ENCODE measurements around the gene PIGR.

PIGR gene

GRCh38 chr1:206902702-206903101 lies 43.6 kb downstream of the PIGR start:
- no peak for TF ChIP-seq CTCF (conservative IDR thresholded peaks at IDR 0.05; ENCODE audit: low read length)
- DNase-seq (ENCODE audit: low read depth), result no peak
- H3K4me3 ChIP-seq (ENCODE audit: low read length), result no peak overlapping the region

GRCh38 chr1:206901944-206902343 lies 44.3 kb downstream of the PIGR start:
- DNase-seq (ENCODE audit: low read depth), result no peak
- H3K4me3 ChIP-seq (ENCODE audit: low read length), result no peak overlapping the region
- TF ChIP-seq CTCF (conservative IDR thresholded peaks at IDR 0.05; ENCODE audit: low read length), result no peak

- H3K4me3 ChIP-seq (ENCODE audit: low read length), result no peak overlapping the region
- DNase-seq (ENCODE audit: low read depth), result no peak
- TF ChIP-seq CTCF (conservative IDR thresholded peaks at IDR 0.05; ENCODE audit: low read length), result no peak
Observed at GRCh38 chr1:206900149-206900548, 46.1 kb downstream of the PIGR start.

GRCh38 chr1:206899717-206900116 lies 46.5 kb downstream of the PIGR start:
- DNase-seq (ENCODE audit: low read depth), result no peak
- no peak for TF ChIP-seq CTCF (conservative IDR thresholded peaks at IDR 0.05; ENCODE audit: low read length)
- no peak overlapping the region for H3K4me3 ChIP-seq (ENCODE audit: low read length)

GRCh38 chr1:206898915-206899431 lies 47.3 kb downstream of the PIGR start:
- DNase-seq (ENCODE audit: low read depth), result no peak
- TF ChIP-seq CTCF (conservative IDR thresholded peaks at IDR 0.05; ENCODE audit: low read length), result no peak
- no peak overlapping the region for H3K4me3 ChIP-seq (ENCODE audit: low read length)

- peak; percentile 69 for DNase-seq (ENCODE audit: low read depth)
- no peak for TF ChIP-seq CTCF (conservative IDR thresholded peaks at IDR 0.05; ENCODE audit: low read length)
Observed at GRCh38 chr1:206898089-206898914, 48.0 kb downstream of the PIGR start.

GRCh38 chr1:206897175-206897574 lies 49.1 kb downstream of the PIGR start, which contains the start of gene IL24:
Gene IL24, plus strand, starts transcription at chr1:206897443. Its CDS starts 390 bp downstream, at chr1:206897833.
- DNase-seq (ENCODE audit: low read depth), result no peak
- no peak for TF ChIP-seq CTCF (conservative IDR thresholded peaks at IDR 0.05; ENCODE audit: low read length)
- H3K4me3 ChIP-seq (ENCODE audit: low read length), result no peak within 1 kb of the TSS

More at GRCh38 chr1:206898089-206898914, 48.0 kb downstream of the PIGR start:
- H3K4me3 ChIP-seq (ENCODE audit: low read length), result no peak overlapping the region
